GM18867 (cell line): ENCODE results near the gene SH2D3C.

Experiments
- ATAC-seq: cut with Tn5 transposase; IDR thresholded peaks from one replicate; pipeline ENCODE4 v1.9.1; 2021; ENCODE audit warnings: mild to moderate bottlenecking, moderate library complexity; ENCODE audit not compliant: unreplicated experiment

The SH2D3C gene

GRCh38 chr9:127703289-127703946 lies 75.0 kb downstream of the SH2D3C start:
- no peak for ATAC-seq

GRCh38 chr9:127700594-127701255 lies 77.7 kb downstream of the SH2D3C start:
- ATAC-seq: no peak

GRCh38 chr9:127700140-127700539 lies 78.3 kb downstream of the SH2D3C start:
- no peak for ATAC-seq

GRCh38 chr9:127698985-127699670 lies 79.3 kb downstream of the SH2D3C start:
- ATAC-seq: no peak

GRCh38 chr9:127698386-127698785 lies 80.1 kb downstream of the SH2D3C start:
- ATAC-seq: no peak

- no peak for ATAC-seq
Observed at GRCh38 chr9:127697575-127697974, 80.9 kb downstream of the SH2D3C start.

GRCh38 chr9:127694890-127695720 lies 83.4 kb downstream of the SH2D3C start:
- ATAC-seq: no peak

- no peak for ATAC-seq
Observed at GRCh38 chr9:127693697-127694096, 84.8 kb downstream of the SH2D3C start.

GRCh38 chr9:127693143-127693542 lies 85.3 kb downstream of the SH2D3C start:
- ATAC-seq: no peak

GRCh38 chr9:127692071-127692470 lies 86.4 kb downstream of the SH2D3C start:
- ATAC-seq: no peak

- ATAC-seq: no peak
Observed at GRCh38 chr9:127690735-127691134, 87.7 kb downstream of the SH2D3C start.

GRCh38 chr9:127689329-127690000 lies 89.0 kb downstream of the SH2D3C start:
- ATAC-seq: no peak
